Stimulated activated CD4-positive, alpha-beta T cell treated with anti-CD3 and anti-CD28 coated beads, Interleukin-1b, Interleukin-23, amount 100 ng/mL, for 4 hours (primary cell): Measurements from ENCODE around the gene HMOX2.

Source experiments
- DNase-seq, 2 donors: peaks; one replicate each; pipeline ENCODE4 v3.0.0-alpha.2; 2020; ENCODE audit warnings: low read depth in 2 of 2

HMOX2 gene, protein sequence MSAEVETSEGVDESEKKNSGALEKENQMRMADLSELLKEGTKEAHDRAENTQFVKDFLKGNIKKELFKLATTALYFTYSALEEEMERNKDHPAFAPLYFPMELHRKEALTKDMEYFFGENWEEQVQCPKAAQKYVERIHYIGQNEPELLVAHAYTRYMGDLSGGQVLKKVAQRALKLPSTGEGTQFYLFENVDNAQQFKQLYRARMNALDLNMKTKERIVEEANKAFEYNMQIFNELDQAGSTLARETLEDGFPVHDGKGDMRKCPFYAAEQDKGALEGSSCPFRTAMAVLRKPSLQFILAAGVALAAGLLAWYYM

DNA sequence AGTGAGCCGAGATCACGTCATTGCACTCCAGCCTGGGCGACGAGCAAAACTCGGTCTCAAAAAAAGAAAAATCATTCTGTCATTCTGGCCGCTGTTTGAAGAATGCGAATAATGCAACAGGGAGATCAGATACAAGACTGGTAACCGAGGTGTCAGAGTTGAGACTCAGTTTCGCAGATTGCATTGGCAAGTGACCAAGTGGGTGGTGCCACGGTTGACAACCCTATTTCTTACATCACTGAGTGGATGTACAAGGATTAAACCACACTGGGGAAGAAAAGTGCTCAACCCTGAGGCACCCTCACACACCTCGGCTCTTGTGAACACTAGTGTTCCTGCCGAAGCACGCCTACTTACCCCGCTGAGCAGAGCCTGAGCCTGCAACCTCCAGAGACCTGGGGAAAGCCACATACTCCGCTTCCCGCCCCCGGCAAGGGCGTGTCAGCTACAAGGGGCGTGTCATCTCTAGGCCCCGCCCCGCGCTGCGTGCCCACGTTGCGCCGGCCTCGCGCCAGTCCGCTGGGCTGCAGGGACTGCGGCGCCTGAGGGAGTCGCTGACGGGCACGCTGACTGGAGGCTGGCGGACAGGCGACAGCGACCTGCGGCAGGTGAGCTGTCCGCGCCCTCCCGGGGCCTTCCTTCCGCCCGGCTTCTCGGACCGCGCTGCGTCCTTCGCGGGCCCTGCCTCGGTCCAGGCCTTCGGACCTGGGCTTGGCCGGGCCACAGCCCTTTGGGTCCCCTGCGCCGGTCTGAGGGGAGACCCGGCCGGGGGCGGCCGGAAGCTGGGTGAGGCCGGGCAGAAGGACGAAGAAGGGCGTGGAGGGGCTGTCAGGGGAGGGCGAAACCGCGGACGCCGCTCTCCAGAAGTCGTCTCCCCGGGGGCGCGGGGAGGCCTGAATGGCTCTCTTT, at the start of gene HMOX2:
HMOX2 (plus strand) TSS at position 519 of the 909 bp plus-strand sequence. CDS start 29,127 bp downstream, outside the sequence.
- peak; percentile 90 to 93 for DNase-seq

- no peak for DNase-seq
These were observed 49.4 kb upstream of the HMOX2 start for GRCh38 chr16:4426722-4427372.

DNA sequence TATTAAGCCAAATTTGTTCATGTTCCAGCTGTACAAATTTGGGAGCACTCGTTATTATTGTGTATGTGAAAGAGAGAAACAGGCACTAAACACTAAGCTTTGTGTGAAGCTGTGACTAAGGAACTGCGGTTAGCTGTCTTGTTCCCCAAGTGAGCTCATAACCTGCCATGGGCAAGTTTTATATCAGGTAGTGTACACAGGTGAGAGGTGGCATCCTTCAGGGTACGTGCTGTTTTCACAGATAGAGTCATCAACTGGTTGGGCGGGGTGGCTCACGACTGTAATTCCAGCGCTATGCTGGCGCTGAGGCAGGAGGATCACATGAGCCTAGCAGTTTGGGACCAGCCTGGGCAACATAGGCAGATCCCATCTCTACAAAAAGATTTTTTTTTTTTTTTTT, 47.7 kb upstream of the HMOX2 start:
- DNase-seq: no peak

GRCh38 chr16:4431023-4431422, 45.2 kb upstream of the HMOX2 start:
- DNase-seq: no peak

- no peak for DNase-seq
These were observed 43.0 kb upstream of the HMOX2 start for GRCh38 chr16:4433228-4433627.

GRCh38 chr16:4433914-4434787, 42.0 kb upstream of the HMOX2 start:
- DNase-seq: no peak

DNA sequence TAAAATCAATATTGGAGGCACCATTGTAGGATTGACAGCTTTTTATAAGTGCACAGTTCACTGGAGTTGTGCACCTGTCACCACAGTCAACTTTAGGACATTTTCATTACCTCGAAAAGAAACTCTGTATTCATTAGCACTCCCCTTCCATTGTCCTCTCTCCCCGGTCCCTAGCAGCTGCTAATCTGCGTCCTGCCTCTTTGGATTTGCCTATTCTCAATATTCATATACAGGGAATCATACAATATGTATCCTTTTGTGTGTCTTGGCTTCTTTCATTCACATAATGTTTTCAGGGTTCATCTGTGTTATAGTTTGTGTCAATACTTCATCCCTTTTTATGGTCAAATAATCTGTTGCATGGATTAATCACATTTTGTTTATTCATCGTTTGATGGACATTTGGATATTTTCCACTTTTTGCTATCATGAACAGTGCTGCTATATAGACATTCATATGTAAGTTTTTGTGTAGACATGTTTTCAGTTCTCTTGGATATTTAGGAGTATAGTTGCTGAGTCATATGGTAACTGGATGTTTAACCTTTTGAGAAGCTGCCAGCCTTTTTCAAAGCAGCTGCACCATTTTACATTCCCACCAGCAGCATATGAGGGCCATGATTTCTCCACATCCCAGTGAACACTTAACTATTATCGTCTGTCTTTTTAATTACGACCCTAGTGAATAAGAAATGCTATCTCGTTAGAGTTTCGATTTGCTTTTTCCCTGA, 40.7 kb upstream of the HMOX2 start:
- no peak for DNase-seq

GRCh38 chr16:4437366-4437765, 38.8 kb upstream of the HMOX2 start:
- no peak for DNase-seq

- DNase-seq: no peak
These were observed 33.8 kb upstream of the HMOX2 start for GRCh38 chr16:4442371-4442770.

DNA sequence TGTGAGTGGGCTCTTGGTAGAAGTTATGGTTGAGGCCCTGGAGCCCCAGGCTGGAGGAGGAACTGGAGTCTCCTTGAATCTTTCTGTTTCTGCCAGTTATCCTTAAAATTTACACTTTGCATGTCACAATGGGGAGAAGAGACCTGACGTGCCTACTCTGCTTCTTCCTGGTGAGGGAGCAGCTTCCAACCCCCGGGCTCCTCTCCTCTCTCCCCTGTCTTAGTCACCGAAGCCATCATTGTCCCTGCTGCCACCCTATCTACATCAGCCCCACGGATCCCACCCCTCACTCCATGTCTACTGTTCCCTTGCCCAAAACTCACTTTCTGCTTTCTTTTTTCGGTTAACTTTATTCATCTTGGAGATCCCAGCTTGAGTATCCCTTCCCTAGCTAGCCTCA, 32.9 kb upstream of the HMOX2 start:
- no peak for DNase-seq

DNA sequence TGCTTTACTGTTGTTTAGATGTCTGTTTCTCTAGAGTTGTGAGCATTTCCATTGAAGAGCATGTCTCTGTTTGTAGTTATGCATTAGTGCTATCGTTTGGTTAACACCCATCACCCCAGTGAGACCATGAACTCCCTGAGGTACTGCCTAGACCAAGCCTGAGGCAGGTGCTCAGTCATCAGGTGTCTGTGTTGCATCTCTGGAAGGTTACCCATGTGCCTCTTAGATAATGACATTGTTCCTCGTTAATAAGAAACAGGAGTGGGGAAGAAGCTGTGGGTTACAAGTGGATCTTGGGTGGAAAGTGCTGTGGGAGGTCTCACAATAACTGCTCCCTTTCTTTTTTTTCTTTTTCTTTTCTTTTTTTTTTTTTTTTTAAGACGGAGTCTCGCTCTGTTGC, 32.2 kb upstream of the HMOX2 start:
- no peak for DNase-seq

DNA sequence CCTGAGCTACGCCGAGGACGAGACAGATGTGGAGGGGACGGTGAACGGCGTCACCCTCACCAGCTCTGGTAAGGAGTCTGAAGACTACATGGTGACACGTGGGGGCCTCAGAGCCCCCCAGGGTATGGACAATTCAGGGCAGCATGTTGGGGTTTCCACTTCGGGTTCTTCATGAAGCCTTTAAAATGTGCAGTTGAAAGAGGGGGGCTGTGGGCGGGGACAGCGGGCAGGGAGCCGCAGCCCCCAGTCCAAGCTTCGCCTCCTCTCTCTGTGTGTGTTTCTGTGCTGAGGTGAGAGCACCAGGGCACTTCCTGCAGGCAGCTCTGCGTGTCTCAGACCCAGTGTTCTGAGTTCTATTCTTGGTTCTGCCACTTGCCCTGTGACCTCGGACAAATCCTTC, 25.8 kb upstream of the HMOX2 start:
- DNase-seq: no peak

- no peak for DNase-seq
These were observed 25.2 kb upstream of the HMOX2 start for GRCh38 chr16:4450931-4451519.

GRCh38 chr16:4452674-4453073, 23.5 kb upstream of the HMOX2 start:
- no peak for DNase-seq

GRCh38 chr16:4454623-4455022, 21.6 kb upstream of the HMOX2 start:
- DNase-seq: no peak

DNA sequence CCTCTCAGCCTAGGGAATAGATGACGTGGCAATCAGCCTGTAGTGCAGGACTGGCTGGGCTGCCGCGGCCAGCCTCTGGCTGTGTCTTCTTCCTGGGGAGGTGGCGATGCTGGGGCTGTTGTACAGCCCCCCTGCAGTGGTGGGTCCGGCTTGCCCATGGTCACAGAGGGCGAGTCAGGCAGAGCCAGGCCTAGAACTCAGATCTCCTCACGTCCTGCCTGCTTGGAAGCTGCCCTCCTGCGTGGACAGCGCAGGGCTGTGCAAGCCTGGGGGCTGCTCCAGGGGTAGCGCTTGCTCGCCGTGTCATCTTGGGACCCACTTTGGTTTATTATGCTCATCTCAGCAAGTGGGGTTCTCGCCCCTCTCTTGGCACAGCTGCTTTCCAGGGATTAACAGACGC, 21.1 kb upstream of the HMOX2 start:
- DNase-seq: no peak

DNA sequence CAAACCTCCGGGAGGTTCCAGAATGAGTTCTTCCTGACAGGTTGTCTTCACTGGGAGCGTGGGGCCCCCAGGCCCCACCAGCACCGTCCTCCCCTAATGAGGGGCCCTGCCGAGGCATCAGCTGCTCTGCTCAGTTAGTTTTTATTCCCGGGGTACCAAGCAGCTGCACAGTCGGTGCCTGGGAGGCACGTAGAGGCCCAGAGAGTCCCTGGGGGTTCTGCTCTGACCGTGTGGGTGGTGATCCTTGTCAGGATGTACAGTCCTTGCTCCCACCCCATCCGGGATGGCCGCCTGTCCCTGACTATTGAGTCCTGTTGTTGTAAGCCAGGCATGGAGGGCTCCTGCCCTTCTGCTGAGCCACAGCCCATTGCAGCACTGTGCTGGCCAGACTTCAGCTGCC, 20.2 kb upstream of the HMOX2 start:
- no peak for DNase-seq

- no peak for DNase-seq
These were observed 15.3 kb upstream of the HMOX2 start for GRCh38 chr16:4460936-4461249.

DNA sequence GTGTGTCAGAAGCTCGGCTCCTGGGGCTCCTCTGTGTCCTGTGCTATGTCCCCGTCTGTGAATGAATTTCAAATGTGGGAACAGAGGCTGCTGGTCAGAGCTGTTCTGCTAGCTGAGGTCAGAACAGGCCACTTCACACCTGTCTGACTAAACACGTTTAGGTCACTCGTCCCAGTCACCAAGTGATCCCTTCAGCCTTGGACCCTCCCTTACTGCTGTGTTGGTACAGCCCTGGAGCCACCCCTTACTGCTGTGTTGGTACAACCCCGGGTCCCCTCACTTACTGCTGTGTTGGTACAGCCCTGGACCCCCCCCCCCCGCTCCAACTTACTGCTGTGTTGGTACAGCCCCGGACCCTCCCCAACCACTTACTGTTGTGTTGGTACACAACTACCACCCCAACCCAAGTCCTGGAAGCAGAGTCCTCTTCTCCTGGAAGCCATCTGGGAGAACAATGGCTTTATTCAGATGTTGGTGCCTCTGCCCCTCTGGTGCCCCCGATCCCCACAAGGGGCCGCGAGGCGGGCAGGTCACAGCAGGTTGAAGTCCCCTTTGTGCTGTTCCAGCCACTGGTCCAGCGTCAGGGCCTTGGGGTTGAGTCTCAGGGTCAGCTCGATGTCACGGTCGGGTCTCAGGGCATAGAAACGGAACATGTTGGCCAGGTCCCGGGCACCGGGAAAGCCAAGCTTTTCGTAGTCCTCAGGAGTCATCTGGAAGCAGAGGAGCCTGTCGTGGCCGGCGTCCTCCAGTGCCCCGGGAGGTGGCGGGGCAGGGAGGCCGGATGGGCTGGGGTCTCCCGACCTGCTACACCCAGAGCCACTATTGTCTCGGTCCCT, 14.7 kb upstream of the HMOX2 start:
- no peak for DNase-seq
